Kidney (tissue), 14 donors: ENCODE data around the gene SYNE3. TPM values are rescaled to one million over a fixed set of nuclear protein-coding genes. Genes with fewer than 3 reads are reported as not detected.
"Not testable (repeated sequence)": the region's sequence is repeated elsewhere in the genome, so short reads cannot be mapped to it uniquely, and the experiment has no call there.

Experiments used
- DNase-seq, 5 donors: peaks; one replicate each; pipeline ENCODE4 v3.0.0-alpha.2; 2013 to 2020
- FAIRE-seq: peaks from 2 replicates; lab custom pipeline; 2012; peaks lifted over from hg19 to GRCh38; lab: Jason Lieb, UNC
- H3K27ac ChIP-seq, 2 donors: one replicate each; pipeline ENCODE4 v1.7.0; 2013; ENCODE audit warnings: low read depth in 2 of 2, low read length in 2 of 2, inconsistent platforms in 1 of 2
- H3K27me3 ChIP-seq: one replicate; pipeline ENCODE4 v1.7.1; 2013; ENCODE audit warnings: low read length, inconsistent platforms; ENCODE audit not compliant: control insufficient read depth, insufficient read depth
- H3K36me3 ChIP-seq, 3 donors: one replicate each; pipeline versions ENCODE4 v1.7.0 to v1.7.1; 2013; ENCODE audit warnings: low read length in 3 of 3, control low read depth in 1 of 3, inconsistent platforms in 1 of 3; ENCODE audit not compliant: insufficient read depth in 3 of 3, control insufficient read depth in 2 of 3
- H3K4me1 ChIP-seq, 3 donors: one replicate each; pipeline versions ENCODE4 v1.7.0 to v1.7.1; 2013; ENCODE audit warnings: low read length in 3 of 3, inconsistent platforms in 1 of 3, low read depth in 1 of 3; ENCODE audit not compliant: control insufficient read depth in 2 of 3, insufficient read depth in 2 of 3
- H3K4me3 ChIP-seq, 3 donors: one replicate each; pipeline versions ENCODE4 v1.7.0 to v1.8.1; 2013; ENCODE audit warnings: low read length in 3 of 3, control low read depth in 1 of 3, inconsistent platforms in 1 of 3
- H3K9ac ChIP-seq, 3 donors: one replicate each; pipeline versions ENCODE4 v1.7.0 to v1.7.1; 2013; ENCODE audit warnings: low read length in 3 of 3, control low read depth in 1 of 3, inconsistent platforms in 1 of 3
- H3K9me3 ChIP-seq, 3 donors: one replicate each; pipeline versions ENCODE4 v1.7.0 to v1.7.1; 2013; ENCODE audit warnings: low read length in 3 of 3, control low read depth in 1 of 3, inconsistent platforms in 1 of 3; ENCODE audit not compliant: control insufficient read depth in 2 of 3, insufficient read depth in 1 of 3
- CTCF ChIP-seq: IDR thresholded peaks from 3 replicates; pipeline ENCODE4 v1.5.1; 2012; ENCODE audit warnings: mild to moderate bottlenecking, moderate library complexity, borderline replicate concordance; ENCODE audit not compliant: insufficient read depth; ENCODE audit errors: extremely low read depth
- intact Hi-C: fragments of 100-400 bp; cut with DNase I; formaldehyde crosslinking; loops from one replicate; pipeline ENCODE4 v1.11.1; 2022
- polyA plus RNA-seq: library from polyadenylated mRNA; stranded (reverse); fragments of 350-450 nt; fragmentation: Illumina TruSeq; extraction: RNeasy Lipid Tissue Mini Kit (QIAGEN cat#74804); gene quantifications from one replicate; pipeline ENCODE4 v1.2.3, GENCODE V29; 2014; ENCODE audit warnings: low read depth, low replicate concordance; ENCODE audit not compliant: insufficient read depth
- total RNA-seq: library from RNA; stranded (reverse); fragmentation: NEBNext Ultra II Directional; extraction: Animal tissue kit (Norgen Biotek cat#: 25700); gene quantifications from one replicate; pipeline ENCODE4 v1.2.1, GENCODE V29; 2021
- donor health status: control.
- donor health status: control.
- donor health status: control.
- donor health status: control.
- donor health status: control.
- donor health status: DM: yes; HTN: yes; CAD: no.
- donor health status: Normal renal cell carcinoma (clear cell type).

SYNE3 gene
- total and polyA plus RNA-seq, 2 donors from 2014 or later, result 0.54 to 18.5 TPM

GRCh38 chr14:95510804-95511203, 5.6 kb downstream of the SYNE3 start:
- no peaks in the 10 kb centered on the region for H3K36me3 ChIP-seq
- no peak overlapping the region for H3K27ac ChIP-seq
- no peaks in the 10 kb centered on the region for H3K27me3 ChIP-seq
- H3K4me1 ChIP-seq, result peaks cover 0 to 13% (median 0%) of the 10 kb centered on the region in 3 donors
- no peak overlapping the region for H3K4me3 ChIP-seq
- intact Hi-C loops, result no loop called here
- no peak for FAIRE-seq
- H3K9ac ChIP-seq, result no peak overlapping the region
- TF ChIP-seq CTCF, result no peak
- H3K9me3 ChIP-seq, result no peaks in the 10 kb centered on the region
- DNase-seq, result peak in 1 of 5 donors; percentile 18

GRCh38 chr14:95510344-95510743, 6.1 kb downstream of the SYNE3 start:
- H3K9me3 ChIP-seq, FAIRE-seq, H3K27ac ChIP-seq, H3K4me3 ChIP-seq, H3K4me1 ChIP-seq, H3K27me3 ChIP-seq, intact Hi-C loops, DNase-seq, H3K9ac ChIP-seq, H3K36me3 ChIP-seq: not testable (repeated sequence)

GRCh38 chr14:95509495-95509894, 7.0 kb downstream of the SYNE3 start:
- FAIRE-seq (no peak), DNase-seq (peak in 2 of 5 donors; percentile 38 to 53)
- intact Hi-C loops, result no loop called here
- Histone ChIP-seq H3K4me3 (no peak overlapping the region), H3K9ac (no peak overlapping the region), H3K27ac (no peak overlapping the region), H3K36me3 (no peaks in the 10 kb centered on the region), H3K27me3 (no peaks in the 10 kb centered on the region), H3K4me1 (peaks cover 0 to 5% (median 0%) of the 10 kb centered on the region in 3 donors), H3K9me3 (no peaks in the 10 kb centered on the region)
- no peak for TF ChIP-seq CTCF

GRCh38 chr14:95508377-95508776, 8.1 kb downstream of the SYNE3 start:
- DNase-seq, result peak in 1 of 5 donors; percentile 5
- H3K4me1 ChIP-seq, result peaks cover 0 to 5% (median 0%) of the 10 kb centered on the region in 3 donors
- no peak overlapping the region for H3K4me3 ChIP-seq
- intact Hi-C loops, result no loop called here
- no peak overlapping the region for H3K9ac ChIP-seq
- FAIRE-seq, result no peak
- H3K9me3 ChIP-seq, result no peaks in the 10 kb centered on the region
- no peaks in the 10 kb centered on the region for H3K27me3 ChIP-seq
- H3K36me3 ChIP-seq, result no peaks in the 10 kb centered on the region
- TF ChIP-seq CTCF, result no peak
- no peak overlapping the region for H3K27ac ChIP-seq
